ENCODE data around the gene IGLL5.
"Not testable (repeated sequence)": the region's sequence is repeated elsewhere in the genome, so short reads cannot be mapped to it uniquely, and the experiment has no call there.

The IGLL5 gene

GRCh38 chr22:22916215-22916951 is 28.8 kb downstream of the IGLL5 start:
- DNase-seq = no peak

GRCh38 chr22:22916952-22917290 is 29.3 kb downstream of the IGLL5 start:
- DNase-seq = no peak

GRCh38 chr22:22917377-22917776 is 29.8 kb downstream of the IGLL5 start:
- no peak for DNase-seq

GRCh38 chr22:22918297-22918965 is 30.8 kb downstream of the IGLL5 start:
- no peak for DNase-seq

- no peak for DNase-seq
These were observed 31.4 kb downstream of the IGLL5 start for GRCh38 chr22:22919041-22919440.

- DNase-seq = no peak
These were observed 32.6 kb downstream of the IGLL5 start for GRCh38 chr22:22920104-22920654.

- DNase-seq = no peak
These were observed 33.4 kb downstream of the IGLL5 start for GRCh38 chr22:22920910-22921550.

- no peak for DNase-seq
These were observed 34.0 kb downstream of the IGLL5 start for GRCh38 chr22:22921575-22921974.

- not testable (repeated sequence) for DNase-seq
These were observed 34.7 kb downstream of the IGLL5 start for GRCh38 chr22:22922092-22922953.

- DNase-seq = no peak
These were observed 35.3 kb downstream of the IGLL5 start for GRCh38 chr22:22922954-22923319.

- DNase-seq = no peak
These were observed 35.8 kb downstream of the IGLL5 start for GRCh38 chr22:22923379-22923778.

GRCh38 chr22:22923930-22924329 is 36.3 kb downstream of the IGLL5 start:
- DNase-seq = no peak

- no peak for DNase-seq
These were observed 36.9 kb downstream of the IGLL5 start for GRCh38 chr22:22924369-22925145.

- no peak for DNase-seq
These were observed 37.7 kb downstream of the IGLL5 start for GRCh38 chr22:22925146-22925804.

GRCh38 chr22:22925805-22926369 is 38.3 kb downstream of the IGLL5 start:
- DNase-seq = no peak

GRCh38 chr22:22926370-22927195 is 39.0 kb downstream of the IGLL5 start:
- no peak for DNase-seq

GRCh38 chr22:22927196-22927887 is 39.7 kb downstream of the IGLL5 start:
- no peak for DNase-seq

- DNase-seq = peak; percentile 35
These were observed 40.5 kb downstream of the IGLL5 start for GRCh38 chr22:22927888-22928665.

Measured in hematopoietic multipotent progenitor cell treated with erythropoietin and hydrocortisone succinate and interleukin-3 and kit ligand, for 6 days (in vitro differentiated cells).